Small intestine (tissue), 7 donors: ENCODE data around the gene ZGRF1. TPM values are rescaled to one million over a fixed set of nuclear protein-coding genes. Genes with fewer than 3 reads are reported as not detected.
"Not testable (repeated sequence)": the region's sequence is repeated elsewhere in the genome, so short reads cannot be mapped to it uniquely, and the experiment has no call there.

Source experiments
- DNase-seq, 2 donors: peaks; one replicate each; pipeline versions ENCODE4 v3.0.0 to v3.0.0-alpha.2; 2013
- FAIRE-seq: peaks from 2 replicates; lab custom pipeline; 2012; peaks lifted over from hg19 to GRCh38; lab: Jason Lieb, UNC
- H3K27ac ChIP-seq, 3 donors: one replicate each; pipeline ENCODE4 v1.5.1; 2013; ENCODE audit warnings: low read length in 2 of 3, mild to moderate bottlenecking in 2 of 3, control low read depth in 1 of 3, inconsistent platforms in 1 of 3, low read depth in 1 of 3, moderate library complexity in 1 of 3
- H3K27me3 ChIP-seq, 3 donors: one replicate each; pipeline ENCODE4 v1.6.1; 2013; ENCODE audit warnings: low read length in 3 of 3, inconsistent platforms in 1 of 3; ENCODE audit not compliant: control insufficient read depth in 3 of 3, insufficient read depth in 3 of 3
- H3K36me3 ChIP-seq, 3 donors: one replicate each; pipeline ENCODE4 v1.6.1; 2013; ENCODE audit warnings: low read length in 3 of 3, inconsistent platforms in 1 of 3, low read depth in 1 of 3, mild to moderate bottlenecking in 1 of 3, moderate library complexity in 1 of 3; ENCODE audit not compliant: control insufficient read depth in 3 of 3, insufficient read depth in 2 of 3
- H3K4me1 ChIP-seq, 3 donors: one replicate each; pipeline ENCODE4 v1.6.1; 2013; ENCODE audit warnings: low read length in 2 of 3, inconsistent platforms in 1 of 3, low read depth in 1 of 3, mild to moderate bottlenecking in 1 of 3, moderate library complexity in 1 of 3; ENCODE audit not compliant: control insufficient read depth in 3 of 3, insufficient read depth in 2 of 3
- H3K4me3 ChIP-seq, 3 donors: one replicate each; pipeline ENCODE4 v1.5.1; 2013; ENCODE audit warnings: low read length in 3 of 3, control low read depth in 1 of 3, inconsistent platforms in 1 of 3, low read depth in 1 of 3, mild to moderate bottlenecking in 1 of 3, moderate library complexity in 1 of 3
- H3K9me3 ChIP-seq, 2 donors: one replicate each; pipeline ENCODE4 v1.6.1; 2013; ENCODE audit warnings: low read depth in 1 of 2, low read length in 1 of 2; ENCODE audit not compliant: control insufficient read depth in 2 of 2, insufficient read depth in 1 of 2
- WGBS, 3 donors: extraction: QIAGEN DNeasy Blood & Tissue Kit; methylation state at CpG; one replicate each; pipeline ENCODE4 v1.1.7; 2013; 5-methylcytosine and 5-hydroxymethylcytosine counted together
- polyA plus RNA-seq, 4 donors: library from polyadenylated mRNA; stranded (reverse) in 3 of 4; unstranded in 1 of 4; fragments of 200-250 nt in 3 of 4; fragments of 120-200 nt in 1 of 4; gene quantifications; one replicate each; pipeline versions ENCODE4 v1.2.1 to v1.2.3, GENCODE V29; 2013
- donor health status: healthy with polysubstance abuse.
- donor health status: control.
- donor health status: control.
- donor health status: Bipolar disorder and iron deficiency.
- donor health status: healthy.

The ZGRF1 gene
- polyA plus RNA-seq, 4 donors = 1.3 to 7.1 (median 2.0) TPM

DNA sequence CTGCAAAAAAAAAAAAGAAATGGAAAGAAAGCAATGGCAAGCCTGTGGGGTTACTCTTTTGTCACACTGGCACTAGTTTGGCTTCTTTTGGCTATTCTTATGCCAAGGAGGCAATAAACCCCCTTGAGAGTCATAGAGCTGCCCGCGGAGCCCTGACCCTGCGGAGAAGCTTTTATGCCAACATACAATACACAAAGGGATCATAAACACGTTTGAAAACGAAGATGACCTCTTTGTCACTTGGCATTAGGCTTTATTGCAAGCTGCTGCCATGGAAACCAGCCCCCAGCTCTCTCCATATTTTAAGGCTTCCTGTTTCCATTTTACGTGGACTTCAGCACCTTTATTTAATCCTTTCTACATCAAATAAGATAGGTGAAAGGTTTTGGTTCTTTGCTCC lies 128.4 kb downstream of the ZGRF1 start:
- Histone ChIP-seq H3K9me3 (no peaks in the 10 kb centered on the region), H3K4me1 (peaks cover 0 to 11% (median 8%) of the 10 kb centered on the region in 3 donors), H3K27ac (no peak overlapping the region), H3K4me3 (no peak overlapping the region), H3K27me3 (peaks cover 0 to 69% (median 36%) of the 10 kb centered on the region in 3 donors), H3K36me3 (no peaks in the 10 kb centered on the region)
- FAIRE-seq (no peak), DNase-seq (no peak)
- 5 to 7% (median 6%) methylated on average over 6 of the region's 6 CpGs for WGBS, 3 donors

DNA sequence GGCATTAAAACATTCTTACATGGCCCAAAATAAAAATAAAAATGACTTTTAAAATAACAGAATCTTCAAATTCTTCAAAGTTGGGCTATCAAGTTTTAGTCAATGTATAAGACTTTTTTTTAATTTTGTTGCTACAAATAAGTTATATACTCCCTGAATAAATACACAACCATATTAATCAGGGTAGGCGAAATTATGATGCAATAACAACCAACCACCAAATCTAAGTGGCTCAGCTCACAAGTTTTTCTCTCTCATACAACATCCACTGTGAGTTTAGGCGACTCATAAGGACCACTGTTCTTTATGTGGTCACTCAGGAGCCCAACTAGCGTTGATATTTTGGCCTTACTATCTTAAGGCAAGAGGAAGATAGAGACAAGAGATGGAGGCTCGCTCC lies 131.9 kb downstream of the ZGRF1 start:
- no peaks in the 10 kb centered on the region for H3K36me3 ChIP-seq
- H3K9me3 ChIP-seq = no peaks in the 10 kb centered on the region
- H3K4me3 ChIP-seq = no peak overlapping the region
- WGBS, 3 donors = 76 to 86% (median 85%) methylated on average over 4 of the region's 4 CpGs
- peaks cover 0 to 45% (median 18%) of the 10 kb centered on the region in 3 donors for H3K27me3 ChIP-seq
- no peak overlapping the region for H3K27ac ChIP-seq
- peaks cover 0 to 2% (median 0%) of the 10 kb centered on the region in 3 donors for H3K4me1 ChIP-seq
- FAIRE-seq (no peak), DNase-seq (no peak)

DNA sequence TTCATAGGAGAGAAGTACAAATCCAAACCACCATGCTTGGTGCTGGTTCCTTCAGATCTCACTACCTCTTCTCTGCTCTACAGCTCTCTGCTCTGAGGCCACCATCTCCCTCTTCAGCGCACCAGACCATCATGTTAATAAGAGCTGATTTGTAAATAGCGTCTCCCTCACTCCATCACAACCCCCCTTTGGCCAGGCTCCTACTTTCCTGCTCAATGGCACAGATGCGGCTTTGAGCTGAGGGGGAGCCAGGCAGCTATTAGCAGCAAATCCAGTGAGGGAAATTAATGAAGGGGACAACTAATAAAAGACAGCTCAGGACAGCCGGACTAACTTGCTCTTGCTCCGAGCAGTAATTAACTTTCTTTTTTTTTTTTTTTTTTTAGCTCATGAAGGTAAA lies 133.8 kb downstream of the ZGRF1 start:
- peaks cover 0 to 28% (median 8%) of the 10 kb centered on the region in 3 donors for H3K27me3 ChIP-seq
- H3K4me3 ChIP-seq = no peak overlapping the region
- H3K36me3 ChIP-seq = no peaks in the 10 kb centered on the region
- DNase-seq (no peak), FAIRE-seq (no peak)
- H3K27ac ChIP-seq = no peak overlapping the region
- no peaks in the 10 kb centered on the region for H3K4me1 ChIP-seq
- WGBS, 3 donors = 71 to 78% (median 74%) methylated on average over 5 of the region's 5 CpGs
- H3K9me3 ChIP-seq = no peaks in the 10 kb centered on the region

DNA sequence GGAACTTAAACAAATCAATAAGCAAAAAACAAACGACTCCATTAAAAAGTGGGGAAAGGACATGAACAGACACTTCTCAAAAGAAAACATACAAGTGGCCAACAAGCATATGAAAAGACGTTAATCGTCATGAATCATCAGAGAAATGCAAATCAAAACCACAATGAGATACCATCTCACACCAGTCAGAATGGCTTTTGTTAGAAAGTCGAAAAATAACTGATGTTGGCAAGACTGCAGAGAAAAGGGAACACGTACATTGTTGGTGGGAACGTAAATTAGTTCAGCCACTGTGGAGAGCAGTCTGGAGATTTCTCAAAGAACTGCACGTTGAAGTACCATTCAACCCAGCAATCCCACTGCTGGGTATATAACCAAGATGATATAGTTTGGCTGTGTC lies 144.4 kb downstream of the ZGRF1 start:
- Histone ChIP-seq H3K4me3 (no peak overlapping the region), H3K36me3 (no peaks in the 10 kb centered on the region), H3K27me3 (peaks cover 0 to 3% (median 0%) of the 10 kb centered on the region in 3 donors), H3K9me3 (peaks cover 0 to 10% of the 10 kb centered on the region in 2 donors), H3K4me1 (no peaks in the 10 kb centered on the region), H3K27ac (no peak overlapping the region)
- FAIRE-seq (no peak), DNase-seq (no peak)
- WGBS, 3 donors = 81 to 85% (median 82%) methylated on average over 7 of the region's 7 CpGs

DNA sequence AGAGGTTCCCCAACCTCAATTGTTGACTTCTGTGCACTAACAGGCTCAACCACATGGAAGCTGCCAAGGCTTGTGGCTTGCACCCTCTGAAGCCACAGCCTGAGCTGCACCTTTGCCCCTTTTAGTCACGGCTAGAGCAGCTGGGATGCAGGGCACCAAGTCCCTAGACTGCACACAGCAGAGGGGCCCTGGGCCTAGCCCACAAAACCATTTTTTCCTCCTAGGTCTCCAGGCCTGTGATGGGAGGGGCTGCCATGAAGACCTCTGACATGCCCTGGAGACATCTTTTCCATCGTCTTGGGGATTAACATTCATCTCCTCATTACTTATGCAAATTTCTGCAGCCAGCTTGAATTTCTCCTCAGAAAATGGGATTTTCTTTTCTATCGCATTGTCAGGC lies 145.9 kb downstream of the ZGRF1 start:
- DNase-seq, H3K27ac ChIP-seq, H3K4me3 ChIP-seq, H3K27me3 ChIP-seq, H3K9me3 ChIP-seq, FAIRE-seq, H3K4me1 ChIP-seq, H3K36me3 ChIP-seq: not testable (repeated sequence)
- 80 to 88% (median 88%) methylated on average over 3 of the region's 3 CpGs for WGBS, 3 donors

Other genes starting within 250 kb of the ZGRF1 start
- gene NEUROG2, start 120.7 kb downstream of the ZGRF1 start, polyA plus RNA-seq = not detected
- 10 to 100 TPM; 38.7 to 68.1 (median 62.2) TPM for gene LARP7, start 234 bp upstream of the ZGRF1 start, polyA plus RNA-seq